Measurements from ENCODE around the gene GRIN1. TPM values are rescaled to one million over a fixed set of nuclear protein-coding genes. Genes with fewer than 3 reads are reported as not detected.

GRIN1 gene
- total and polyA plus RNA-seq, 2 donors (not counting 1 experiment from before 2014, with no cell fraction given): 0.04 TPM; not detected in 1

DNA sequence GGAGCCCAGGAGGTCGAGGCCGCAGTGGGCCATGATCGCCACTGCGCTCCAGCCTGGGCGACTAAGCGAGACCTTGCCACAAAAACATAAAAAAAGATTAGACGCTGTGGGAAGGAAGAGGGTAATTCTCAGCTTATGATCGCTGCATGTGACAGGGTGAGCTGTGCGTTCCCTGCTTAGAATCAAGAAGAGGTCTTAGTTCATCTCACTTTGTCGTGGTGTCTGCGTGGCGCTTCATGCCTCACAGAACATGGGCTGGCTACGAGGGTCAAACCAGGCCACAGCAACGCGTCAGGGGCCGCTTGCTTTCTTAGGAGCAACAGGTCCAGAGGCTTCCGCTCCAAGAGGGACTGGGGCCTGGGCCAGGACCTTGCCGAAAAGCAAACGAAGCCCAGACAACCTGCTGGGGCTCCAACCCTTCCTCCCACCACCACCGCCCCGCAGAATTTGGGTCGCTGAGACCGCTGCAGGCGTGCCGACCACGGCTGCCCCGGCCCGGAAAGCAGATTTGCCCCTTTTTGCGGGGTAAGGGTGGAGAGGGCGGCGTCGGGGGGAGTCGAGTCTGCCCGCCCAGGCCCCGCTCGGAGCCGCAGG, 10.0 kb upstream of the GRIN1 start:
- Histone ChIP-seq H3K9me3 (ENCODE audit: control extremely low read depth in 1 of 3, control insufficient read depth in 2 of 3, insufficient read depth in 1 of 3, low read length in 2 of 3) (peaks cover 0 to 8% (median 0%) of the 10 kb centered on the region in 3 donors), H3K4me1 (ENCODE audit: control insufficient read depth in 2 of 2, insufficient read depth in 2 of 2, low read length in 2 of 2) (peaks cover 31 to 35% of the 10 kb centered on the region in 2 donors), H3K4me3 (ENCODE audit: control extremely low read depth in 1 of 5, extremely low read depth in 1 of 5, insufficient read depth in 1 of 5, low read depth in 2 of 5, low read length in 4 of 5) (peak overlapping the region; percentile 8 to 82 (median 73)), H3K79me2 (ENCODE audit: control insufficient read depth, insufficient read depth, low read length) (peaks cover 30% of the 10 kb centered on the region), H3K27ac (ENCODE audit: low read length in 2 of 2) (peak overlapping the region; percentile 71 to 93), H3K36me3 (replicated peaks in 1 of 2; ENCODE audit: control extremely low read depth in 1 of 2, control insufficient read depth in 1 of 2, extremely low read depth in 1 of 2, insufficient read depth in 2 of 2, low read length in 1 of 2) (no peaks in the 10 kb centered on the region), H3K4me2 (replicated peaks; ENCODE audit: low read depth, low read length, poor library complexity, severe bottlenecking) (peak overlapping the region; percentile 94), H3K27me3 (replicated peaks in 1 of 4; ENCODE audit: control extremely low read depth in 1 of 4, control insufficient read depth in 3 of 4, insufficient read depth in 4 of 4, low read length in 3 of 4) (no peaks in the 10 kb centered on the region), H2AFZ (ENCODE audit: insufficient read depth, low read depth, low read length, poor library complexity, severe bottlenecking) (peak overlapping the region; percentile 86), H3K9ac (ENCODE audit: low read length) (peak overlapping the region; percentile 84), H4K20me1 (ENCODE audit: control insufficient read depth, insufficient read depth, low read length, poor library complexity, severe bottlenecking) (no peaks in the 10 kb centered on the region)
- peak overlapping the region; percentile 95 for H3K27ac Mint-ChIP-seq
- 20% methylated on average over 37 of the region's 37 CpGs for WGBS (ENCODE audit: insufficient coverage)
- CTCF ChIA-PET: interaction anchor here (0.9 to 2.6 kb wide), 9 partner anchors 10 to 149 kb away, joined by 3 to 11 read pairs (median 4); partner anchors contain the start of genes MAN1B1, RNF224 and TOR4A
- ATAC-seq (ENCODE audit: low read depth) (no peak), DNase-seq (peak; percentile 66)
- H3K9me3 Mint-ChIP-seq (ENCODE audit: insufficient read depth): no peaks in the 10 kb centered on the region
- intact Hi-C loops (cut with micrococcal nuclease): loop anchor here (2.0 to 5.0 kb wide), 3 partner anchors 42 to 72 kb away; partner anchors contain the start of genes ANAPC2, MAN1B1, SSNA1 and TPRN
- H3K4me3 Mint-ChIP-seq: peak overlapping the region; percentile 89
- POLR2A ChIA-PET: interaction anchor here (0.5 to 3.2 kb wide), 10 partner anchors 23 to 366 kb away, joined by 3 to 21 read pairs (median 4); partner anchors contain the start of genes ANAPC2, SSNA1, TPRN and TUBB4B
- H3K27me3 Mint-ChIP-seq: peaks cover 4% of the 10 kb centered on the region
- H3K4me1 Mint-ChIP-seq: peaks cover 34% of the 10 kb centered on the region
- TF ChIP-seq CTCF (IDR thresholded peaks at IDR 0.05): no peak
- no peak for TF ChIP-seq EZH2 (IDR thresholded peaks at IDR 0.05; ENCODE audit: borderline replicate concordance, insufficient read depth, low read depth, low read length, poor library complexity, severe bottlenecking)
